Measurements from ENCODE around the gene GDF10. TPM values are rescaled to one million over a fixed set of nuclear protein-coding genes. Genes with fewer than 3 reads are reported as not detected.

GDF10 gene
- total RNA-seq, 4 donors from 2014 or later = 0.29 to 12.6 (median 0.57) TPM

DNA sequence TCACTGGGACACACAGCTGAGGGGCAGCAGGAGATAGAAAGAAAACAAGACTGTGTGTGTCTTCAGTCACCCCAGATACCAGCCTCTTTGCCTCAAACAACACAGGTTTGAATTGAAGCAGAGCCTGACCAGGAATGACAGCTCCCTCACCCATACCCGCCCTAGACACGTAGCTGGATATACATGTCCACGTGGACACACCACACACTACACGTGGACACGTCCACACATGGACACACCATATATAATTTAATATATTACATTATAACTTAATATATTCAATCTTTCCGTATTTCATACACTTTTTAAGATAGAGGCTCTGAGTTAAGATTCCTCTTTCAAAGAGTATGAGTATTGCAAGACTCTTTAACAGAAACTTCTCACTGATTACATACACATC, 33.5 kb downstream of the GDF10 start:
- no peaks in the 10 kb centered on the region for H3K36me3 ChIP-seq
- TF ChIP-seq, protein P1, sequence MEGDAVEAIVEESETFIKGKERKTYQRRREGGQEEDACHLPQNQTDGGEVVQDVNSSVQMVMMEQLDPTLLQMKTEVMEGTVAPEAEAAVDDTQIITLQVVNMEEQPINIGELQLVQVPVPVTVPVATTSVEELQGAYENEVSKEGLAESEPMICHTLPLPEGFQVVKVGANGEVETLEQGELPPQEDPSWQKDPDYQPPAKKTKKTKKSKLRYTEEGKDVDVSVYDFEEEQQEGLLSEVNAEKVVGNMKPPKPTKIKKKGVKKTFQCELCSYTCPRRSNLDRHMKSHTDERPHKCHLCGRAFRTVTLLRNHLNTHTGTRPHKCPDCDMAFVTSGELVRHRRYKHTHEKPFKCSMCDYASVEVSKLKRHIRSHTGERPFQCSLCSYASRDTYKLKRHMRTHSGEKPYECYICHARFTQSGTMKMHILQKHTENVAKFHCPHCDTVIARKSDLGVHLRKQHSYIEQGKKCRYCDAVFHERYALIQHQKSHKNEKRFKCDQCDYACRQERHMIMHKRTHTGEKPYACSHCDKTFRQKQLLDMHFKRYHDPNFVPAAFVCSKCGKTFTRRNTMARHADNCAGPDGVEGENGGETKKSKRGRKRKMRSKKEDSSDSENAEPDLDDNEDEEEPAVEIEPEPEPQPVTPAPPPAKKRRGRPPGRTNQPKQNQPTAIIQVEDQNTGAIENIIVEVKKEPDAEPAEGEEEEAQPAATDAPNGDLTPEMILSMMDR (IDR thresholded peaks at IDR 0.05) = no peak
- no peak for TF ChIP-seq POLR2A (IDR thresholded peaks at IDR 0.05)
- H3K27ac ChIP-seq = no peak overlapping the region
- WGBS, 2 donors = 84 to 86% methylated on average over 6 of the region's 6 CpGs
- intact Hi-C loops (cut with DNase I) = no loop called here
- H3K9me3 ChIP-seq = no peaks in the 10 kb centered on the region
- H3K4me1 ChIP-seq = no peaks in the 10 kb centered on the region
- H3K27me3 ChIP-seq = peaks cover 0 to 20% (median 0%) of the 10 kb centered on the region in 4 donors
- DNase-seq = no peak
- no peak overlapping the region for H3K4me3 ChIP-seq

DNA sequence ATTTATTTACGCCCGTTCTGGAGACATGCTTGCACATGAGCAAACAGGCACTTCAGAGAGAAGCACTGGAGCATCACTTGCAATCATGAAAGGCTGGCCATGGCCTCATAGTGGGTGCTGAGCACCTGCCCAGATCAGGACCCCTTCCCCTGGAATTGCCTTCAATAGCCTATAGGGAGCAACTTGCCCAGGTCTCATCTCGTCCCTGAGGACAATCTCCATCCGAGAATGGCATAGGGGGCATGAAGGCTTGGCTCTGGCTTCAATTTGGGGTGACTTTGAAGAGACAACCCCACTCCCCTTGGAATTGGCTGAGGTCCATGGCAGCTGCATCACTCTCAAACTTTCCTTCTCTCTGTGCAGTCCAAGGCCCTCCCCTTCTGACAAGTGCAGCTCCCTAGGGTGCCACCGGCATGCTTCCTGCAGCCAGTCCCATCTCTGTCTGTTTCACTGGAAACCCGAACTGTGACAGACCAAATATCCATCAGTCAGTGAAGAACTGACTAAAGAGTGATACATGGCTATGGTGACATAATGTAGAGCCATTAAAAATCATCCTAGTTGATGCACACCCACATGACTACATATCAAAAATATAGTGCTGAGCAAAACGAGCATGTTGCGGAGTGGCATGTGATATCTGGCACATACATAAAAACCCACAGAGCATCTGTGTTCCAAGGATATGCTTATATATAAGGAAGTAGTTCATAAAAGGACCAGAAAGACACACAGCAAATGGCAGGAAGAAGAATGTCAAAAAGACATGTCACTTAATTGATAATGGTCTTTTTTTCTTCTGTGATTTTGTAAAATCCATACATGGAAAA, 34.7 kb downstream of the GDF10 start:
- Histone ChIP-seq H3K27ac (no peak overlapping the region), H3K36me3 (no peaks in the 10 kb centered on the region), H3K27me3 (peaks cover 0 to 25% (median 0%) of the 10 kb centered on the region in 4 donors), H3K4me3 (no peak overlapping the region), H3K4me1 (no peaks in the 10 kb centered on the region), H3K9me3 (no peaks in the 10 kb centered on the region)
- no peak for TF ChIP-seq POLR2A (IDR thresholded peaks at IDR 0.05)
- TF ChIP-seq, protein P1 (IDR thresholded peaks at IDR 0.05) = no peak
- intact Hi-C loops (cut with DNase I) = no loop called here
- WGBS, 2 donors = 70 to 73% methylated on average over 7 to 8 of the region's 8 CpGs
- DNase-seq = no peak

DNA sequence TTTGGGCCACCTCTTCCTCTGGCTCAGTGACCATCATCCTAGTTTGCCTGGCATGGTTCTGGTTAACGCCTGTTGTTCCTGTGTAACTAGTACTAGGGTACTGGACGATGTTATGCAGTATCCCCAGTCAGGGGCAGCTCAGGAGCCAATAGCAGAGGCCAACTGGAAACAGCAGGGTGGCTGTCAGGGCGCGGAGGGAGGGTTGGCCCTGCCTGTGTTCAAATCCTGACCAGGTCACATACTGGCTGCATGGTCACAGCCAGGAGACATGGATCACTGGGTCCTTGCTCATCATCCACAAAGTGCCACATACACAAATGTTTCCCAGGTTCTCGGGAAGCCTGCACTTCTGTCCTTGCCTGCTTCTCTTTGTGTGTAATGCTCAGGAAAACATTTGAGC, 35.9 kb downstream of the GDF10 start:
- no peaks in the 10 kb centered on the region for H3K9me3 ChIP-seq
- DNase-seq = no peak
- no peak overlapping the region for H3K4me3 ChIP-seq
- H3K4me1 ChIP-seq = no peaks in the 10 kb centered on the region
- intact Hi-C loops (cut with DNase I) = no loop called here
- TF ChIP-seq, protein P1 (IDR thresholded peaks at IDR 0.05) = no peak
- TF ChIP-seq POLR2A (IDR thresholded peaks at IDR 0.05) = no peak
- no peak overlapping the region for H3K27ac ChIP-seq
- WGBS, 2 donors = 71% methylated on average over 3 to 5 of the region's 5 CpGs
- H3K36me3 ChIP-seq = no peaks in the 10 kb centered on the region
- H3K27me3 ChIP-seq = peaks cover 0 to 26% (median 0%) of the 10 kb centered on the region in 4 donors

DNA sequence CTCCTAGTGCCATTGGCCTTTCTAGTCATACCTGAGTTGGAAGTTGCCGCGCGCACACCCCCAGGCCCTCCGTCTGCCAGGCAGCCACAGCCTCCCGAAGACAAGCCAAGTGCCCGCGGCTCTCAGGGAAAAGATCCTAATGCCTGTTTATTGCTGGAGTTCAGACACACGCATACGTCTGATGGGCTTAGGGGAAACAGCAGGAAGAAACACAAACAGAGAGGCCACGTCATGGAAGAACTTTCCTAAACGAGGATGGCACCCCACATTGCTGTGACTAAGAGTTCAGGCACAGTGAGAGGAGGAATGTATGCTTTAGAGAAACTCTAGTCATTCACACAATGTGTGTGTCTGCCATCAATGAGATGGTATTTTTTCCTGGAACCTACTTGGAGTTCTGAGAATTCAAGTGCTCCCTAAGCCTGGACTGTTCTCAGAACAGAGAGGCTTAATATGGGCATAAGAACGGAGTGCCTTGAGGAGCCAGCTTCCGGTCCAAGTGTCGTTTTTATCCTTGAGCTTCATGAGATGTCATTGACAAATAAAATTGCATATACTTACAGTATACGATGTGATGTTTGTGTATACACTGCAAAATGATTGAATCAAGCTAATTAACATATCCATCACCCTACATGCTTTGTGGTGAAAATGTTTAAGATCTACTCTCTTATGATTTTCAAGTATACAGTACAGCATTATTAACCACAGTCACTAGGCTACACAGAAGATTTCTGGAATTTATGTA, 36.6 kb downstream of the GDF10 start:
- Histone ChIP-seq H3K9me3 (no peaks in the 10 kb centered on the region), H3K27ac (no peak overlapping the region), H3K4me3 (no peak overlapping the region), H3K27me3 (peaks cover 0 to 26% (median 0%) of the 10 kb centered on the region in 4 donors), H3K4me1 (no peaks in the 10 kb centered on the region), H3K36me3 (no peaks in the 10 kb centered on the region)
- intact Hi-C loops (cut with DNase I) = no loop called here
- WGBS, 2 donors = 69 to 71% methylated on average over 12 to 15 of the region's 15 CpGs
- TF ChIP-seq POLR2A (IDR thresholded peaks at IDR 0.05) = no peak
- TF ChIP-seq, protein P1 (IDR thresholded peaks at IDR 0.05) = no peak
- DNase-seq = no peak

DNA sequence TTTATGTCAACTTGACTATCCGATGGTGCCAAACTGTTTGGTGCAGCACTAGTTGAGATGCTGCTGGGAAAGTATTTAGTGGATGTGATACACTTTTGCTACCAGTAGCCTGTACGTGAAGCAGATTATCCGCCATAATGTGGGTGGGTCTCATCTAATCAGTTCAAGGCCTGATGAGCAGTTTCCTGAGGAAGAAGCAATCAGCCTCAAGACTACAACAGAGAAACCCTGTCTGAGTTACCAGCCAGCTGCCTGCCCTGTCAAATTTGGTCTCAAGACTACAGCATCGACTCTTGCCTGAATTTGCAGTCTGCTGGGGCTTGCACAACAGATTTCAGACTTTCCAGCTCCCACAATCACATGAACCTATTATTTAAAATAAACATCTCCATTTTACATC, 37.3 kb downstream of the GDF10 start:
- peaks cover 0 to 26% (median 0%) of the 10 kb centered on the region in 4 donors for H3K27me3 ChIP-seq
- no peak for DNase-seq
- H3K4me1 ChIP-seq = no peaks in the 10 kb centered on the region
- no peaks in the 10 kb centered on the region for H3K9me3 ChIP-seq
- no peaks in the 10 kb centered on the region for H3K36me3 ChIP-seq
- no peak overlapping the region for H3K4me3 ChIP-seq
- no peak overlapping the region for H3K27ac ChIP-seq
- no peak for TF ChIP-seq POLR2A (IDR thresholded peaks at IDR 0.05)
- TF ChIP-seq, protein P1 (IDR thresholded peaks at IDR 0.05) = no peak
- intact Hi-C loops (cut with DNase I) = no loop called here
- WGBS, 2 donors = 60 to 68% methylated on average over 4 of the region's 4 CpGs

Measured in esophagus squamous epithelium (tissue), 5 donors.